GM18909 (cell line): ENCODE results near the gene TNK2.

Source experiments
- ATAC-seq: cut with Tn5 transposase; IDR thresholded peaks from one replicate; pipeline ENCODE4 v1.9.1; 2021; ENCODE audit warnings: mild to moderate bottlenecking; ENCODE audit not compliant: unreplicated experiment, poor library complexity

TNK2 gene

GRCh38 chr3:195855471-195856409 lies 52.6 kb downstream of the TNK2 start:
- no peak for ATAC-seq

DNA sequence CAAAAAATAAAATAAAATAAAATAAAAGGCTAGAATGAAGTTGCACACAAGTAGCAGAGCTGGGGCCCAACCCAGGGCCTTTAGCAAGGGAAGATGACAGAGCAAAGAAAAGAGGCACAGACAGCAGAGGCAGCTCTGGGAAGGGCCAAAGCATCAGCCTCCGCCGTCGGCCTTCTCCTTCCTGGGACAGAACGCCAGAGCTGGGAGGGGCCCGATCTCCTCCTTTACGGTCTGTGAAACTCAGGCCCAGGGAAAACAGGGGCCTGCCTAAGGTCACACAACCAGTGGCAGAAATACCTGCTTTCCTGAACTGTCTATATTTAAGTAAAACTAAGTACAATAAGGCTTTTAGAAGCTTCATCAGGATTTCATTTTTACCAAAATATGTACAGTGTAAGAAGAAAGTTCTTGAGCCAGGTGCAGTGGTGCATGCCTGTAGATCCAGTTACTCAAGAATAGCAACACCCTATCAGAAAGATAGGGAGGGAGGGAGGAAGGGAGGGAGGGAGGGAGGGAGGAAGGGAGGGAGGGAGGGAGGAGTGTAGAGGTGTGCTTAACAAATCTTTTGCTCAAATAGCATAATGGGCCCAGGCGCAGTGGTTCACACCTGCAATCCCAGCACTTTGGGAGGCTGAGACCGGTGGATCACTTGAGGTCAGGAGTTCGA lies 53.6 kb downstream of the TNK2 start:
- no peak for ATAC-seq

- ATAC-seq: no peak
These were observed 54.4 kb downstream of the TNK2 start for GRCh38 chr3:195853996-195854395.

DNA sequence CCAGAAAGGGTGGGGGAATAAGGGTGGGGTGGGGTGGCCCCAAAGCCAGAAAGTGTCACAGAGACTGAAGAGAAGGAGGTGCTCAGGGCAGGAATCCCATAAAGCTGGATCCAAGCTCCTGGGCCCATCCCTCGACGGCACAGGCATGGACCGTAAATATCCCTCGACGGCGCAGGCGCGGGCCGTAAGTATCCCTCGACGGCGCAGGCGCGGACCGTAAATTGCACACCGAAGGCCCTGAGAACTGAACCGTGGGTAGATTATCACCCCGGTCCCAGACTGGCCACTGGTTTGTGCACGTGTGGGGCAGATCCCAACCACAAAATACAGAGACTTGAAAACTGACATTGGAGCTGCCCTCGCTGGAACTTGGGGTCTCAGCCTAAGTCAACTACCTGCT lies 55.3 kb downstream of the TNK2 start:
- ATAC-seq: no peak

- ATAC-seq: peak; percentile 84
These were observed 57.4 kb downstream of the TNK2 start for GRCh38 chr3:195850857-195851543.

DNA sequence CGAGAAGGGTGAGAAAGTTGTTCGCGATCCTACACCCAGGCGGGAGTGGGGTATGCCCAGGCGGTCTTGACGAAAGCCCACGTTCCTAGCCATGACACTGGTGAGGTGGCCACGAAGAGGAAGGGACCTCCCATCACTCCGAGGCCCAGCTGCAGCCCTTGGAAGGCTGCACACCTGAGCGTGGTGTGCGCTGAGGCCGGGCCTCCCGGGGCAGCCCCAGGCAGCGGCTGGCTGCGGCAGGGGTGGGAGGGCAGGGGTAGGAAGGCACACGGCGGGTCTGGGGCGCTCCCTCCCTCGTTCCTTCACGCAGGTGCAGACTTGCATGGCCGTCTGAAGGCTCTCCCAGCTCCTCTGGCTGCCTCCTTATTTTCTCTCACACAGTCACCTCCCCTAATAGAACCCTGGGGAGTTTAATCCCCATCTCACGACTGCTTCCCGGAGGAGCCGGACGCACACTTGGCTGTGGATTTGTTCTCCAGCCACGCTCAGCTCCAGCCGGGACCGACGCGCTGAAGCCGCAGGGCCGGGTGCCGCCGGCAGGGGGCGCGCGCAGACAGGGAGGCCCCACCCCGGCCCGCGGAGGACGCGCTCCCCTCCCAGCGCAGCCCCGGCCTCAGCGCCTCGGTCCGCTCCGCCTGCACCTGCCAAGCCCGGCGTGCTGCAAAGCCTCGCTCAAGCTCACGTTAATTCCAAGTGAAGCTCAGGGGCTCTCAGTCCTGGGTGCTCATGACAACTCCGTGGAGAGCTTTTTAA lies 58.9 kb downstream of the TNK2 start:
- no peak for ATAC-seq

- ATAC-seq: no peak
These were observed 61.0 kb downstream of the TNK2 start for GRCh38 chr3:195847055-195847950.

GRCh38 chr3:195845483-195845882 lies 62.9 kb downstream of the TNK2 start:
- ATAC-seq: no peak

DNA sequence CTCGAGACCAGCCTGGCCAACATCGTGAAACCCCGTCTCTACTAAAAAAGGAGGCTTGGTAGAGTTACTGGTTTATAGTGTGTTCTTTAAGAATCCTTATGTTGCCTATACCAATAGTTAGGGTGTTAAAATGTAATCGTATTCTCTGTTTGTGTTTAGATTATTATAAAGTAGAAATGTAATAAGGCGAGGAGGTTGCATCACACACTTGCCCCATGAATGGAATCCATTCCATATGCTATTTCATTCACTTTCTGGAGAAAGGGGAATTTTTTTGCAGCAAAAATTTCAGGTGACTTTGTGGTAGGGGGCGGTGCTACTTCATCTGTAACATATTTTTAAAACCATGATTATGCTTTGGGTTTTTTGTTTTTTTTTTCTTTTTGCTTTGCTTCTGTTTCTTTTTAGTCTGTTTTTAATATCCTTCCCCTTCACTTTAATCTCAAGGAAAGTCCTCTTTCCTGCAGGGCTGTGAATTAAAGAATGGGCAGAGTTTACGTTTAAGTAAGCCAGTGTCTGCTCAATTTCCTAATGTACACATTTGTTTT lies 63.6 kb downstream of the TNK2 start:
- no peak for ATAC-seq

DNA sequence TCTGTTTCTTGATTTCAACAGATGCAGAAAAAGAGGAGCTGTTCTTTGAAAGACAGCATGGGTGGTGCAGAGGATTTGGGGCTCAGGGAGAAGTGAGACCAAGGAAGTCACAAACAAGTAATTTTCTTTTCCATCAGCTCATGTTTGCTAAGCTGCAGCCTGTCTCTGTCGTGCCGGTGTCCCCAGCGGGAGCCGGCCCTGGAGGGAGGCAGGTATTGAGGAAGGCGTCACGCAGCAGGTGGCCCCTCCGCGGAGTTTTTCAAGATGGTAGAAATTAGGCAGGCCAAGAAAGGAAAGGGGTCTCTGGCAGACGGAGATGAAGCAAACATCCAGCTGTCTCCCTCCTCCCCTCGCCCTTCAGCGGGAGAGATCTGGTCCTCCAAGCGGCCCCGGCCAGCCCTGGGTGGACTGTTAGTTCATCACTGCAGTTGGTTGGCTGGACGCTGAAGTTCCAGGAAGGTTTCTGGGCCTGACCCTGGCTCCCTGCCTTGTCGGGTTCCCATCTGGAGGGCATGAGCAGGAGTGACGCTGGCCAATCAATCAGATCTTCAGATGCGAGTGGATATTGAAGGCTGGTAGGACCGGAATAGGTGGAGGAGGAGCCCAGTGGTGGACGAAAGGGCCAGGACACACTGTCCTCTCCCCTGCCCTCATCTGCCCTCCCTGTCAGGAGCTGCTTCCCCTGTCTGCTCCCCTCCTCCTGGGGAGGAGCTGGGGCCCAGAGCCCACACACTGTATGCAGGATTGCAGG lies 68.9 kb downstream of the TNK2 start:
- no peak for ATAC-seq

DNA sequence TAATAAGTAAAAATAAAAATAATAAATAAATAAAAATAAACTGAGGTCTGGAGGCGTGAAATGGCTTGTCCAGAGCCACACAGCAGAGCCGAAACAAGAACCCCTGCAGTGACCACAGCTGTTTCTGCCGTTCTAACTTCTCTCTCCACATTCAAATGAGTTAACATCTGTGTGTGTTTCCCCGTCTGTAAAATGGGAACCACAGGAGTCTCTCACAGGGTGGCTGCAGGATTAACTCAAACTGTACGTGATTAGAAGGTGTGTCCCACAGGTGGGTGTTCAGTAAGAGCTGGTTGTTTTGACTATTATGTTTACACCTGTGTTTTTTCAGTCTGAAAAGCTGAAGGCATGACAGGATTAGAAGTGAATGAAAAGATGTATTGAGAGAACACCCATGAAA lies 69.6 kb downstream of the TNK2 start:
- peak; percentile 59 for ATAC-seq

DNA sequence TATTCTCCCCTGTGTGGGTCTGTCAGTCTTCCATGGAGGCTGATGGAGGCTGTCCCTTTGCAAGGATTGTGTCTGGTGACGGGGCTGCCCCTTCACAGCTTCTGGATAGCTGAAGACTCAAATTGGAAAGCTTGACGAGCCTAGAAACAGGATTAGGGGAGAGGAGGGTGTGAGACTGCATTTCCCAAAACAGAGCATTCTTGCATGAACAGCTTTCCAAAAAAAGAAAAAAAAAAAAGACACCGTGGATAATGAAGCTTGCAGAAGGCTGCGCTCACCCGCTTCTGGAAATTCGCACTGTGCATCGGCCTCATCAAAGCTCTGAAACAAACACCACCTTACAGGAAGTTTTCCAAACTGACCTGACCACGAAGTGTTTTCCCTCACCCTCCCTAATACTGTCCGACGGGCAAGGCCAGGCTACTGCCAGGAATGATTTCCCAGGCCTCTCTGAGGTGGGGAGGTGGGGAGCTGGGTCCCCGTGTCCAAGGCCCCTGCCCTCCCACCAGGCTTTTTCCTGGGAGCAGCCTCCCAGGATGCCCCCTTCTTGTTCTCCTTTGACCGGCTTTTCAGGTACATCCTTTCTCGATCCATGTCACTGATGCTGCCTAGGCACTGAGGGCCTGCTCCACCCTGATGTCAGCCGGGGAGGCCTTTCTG lies 71.7 kb downstream of the TNK2 start:
- ATAC-seq: no peak

DNA sequence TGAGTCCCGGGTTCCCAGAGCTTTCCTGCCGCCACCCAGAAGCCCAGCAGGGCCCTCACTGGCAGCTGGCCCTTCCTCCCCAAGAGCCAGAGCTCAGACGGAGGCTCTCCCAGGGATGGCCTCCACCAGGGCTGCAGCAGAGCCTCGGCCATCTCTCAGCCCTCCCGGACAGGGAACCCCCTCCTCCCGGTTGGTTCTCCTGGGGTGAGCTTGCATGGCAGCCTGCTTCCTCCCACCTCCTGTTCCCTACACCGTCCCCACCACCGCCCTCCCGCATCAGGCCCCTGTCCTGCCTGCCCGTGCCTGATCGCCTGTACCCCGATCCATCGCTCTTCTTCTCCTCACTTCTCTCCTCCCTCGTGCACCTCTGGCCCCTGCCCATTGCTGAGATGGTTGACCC lies 72.6 kb downstream of the TNK2 start:
- no peak for ATAC-seq

DNA sequence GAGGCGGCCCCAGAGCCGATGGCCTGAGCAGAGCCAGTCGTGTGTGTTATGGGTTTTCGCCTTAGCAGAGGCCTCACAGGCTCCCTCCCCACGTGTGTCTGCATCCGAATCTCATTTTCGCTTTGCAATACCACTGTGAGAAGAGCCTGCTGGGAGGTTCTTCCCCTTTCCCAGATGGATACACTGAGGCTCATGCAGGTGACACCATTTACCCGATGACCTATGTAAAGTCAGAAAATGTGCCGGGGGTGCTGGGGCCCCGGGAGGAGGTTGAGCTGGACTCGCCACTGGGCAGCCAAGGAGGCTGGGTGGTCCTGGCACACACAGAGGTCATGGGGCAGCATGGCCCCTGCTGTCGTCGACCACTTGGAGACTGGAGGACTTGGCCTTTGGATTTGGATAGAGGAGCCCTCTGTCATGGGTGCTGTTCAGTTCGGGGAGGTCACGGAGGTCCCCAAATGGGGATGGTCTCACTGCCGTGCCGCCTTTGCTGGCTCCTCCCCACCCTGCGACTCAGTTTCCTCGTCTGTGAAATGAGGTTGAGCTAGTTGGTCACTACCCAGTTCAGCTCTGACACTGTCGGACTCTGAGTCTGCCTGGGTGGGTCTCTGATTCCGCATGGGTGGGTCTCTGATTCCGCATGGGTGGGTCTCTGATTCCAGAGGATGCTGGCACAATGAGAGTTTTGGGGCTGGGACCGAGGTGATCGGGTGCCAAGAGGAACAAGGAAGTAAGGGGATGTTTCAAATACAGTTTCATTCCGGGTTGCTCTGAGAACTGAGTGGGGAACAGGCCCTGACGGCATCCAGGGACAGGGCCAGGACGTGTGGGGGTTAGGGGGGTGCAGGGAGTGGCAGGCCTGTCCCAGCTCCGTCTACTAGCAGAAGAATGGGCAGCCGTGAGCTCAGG lies 73.4 kb downstream of the TNK2 start:
- ATAC-seq: no peak

DNA sequence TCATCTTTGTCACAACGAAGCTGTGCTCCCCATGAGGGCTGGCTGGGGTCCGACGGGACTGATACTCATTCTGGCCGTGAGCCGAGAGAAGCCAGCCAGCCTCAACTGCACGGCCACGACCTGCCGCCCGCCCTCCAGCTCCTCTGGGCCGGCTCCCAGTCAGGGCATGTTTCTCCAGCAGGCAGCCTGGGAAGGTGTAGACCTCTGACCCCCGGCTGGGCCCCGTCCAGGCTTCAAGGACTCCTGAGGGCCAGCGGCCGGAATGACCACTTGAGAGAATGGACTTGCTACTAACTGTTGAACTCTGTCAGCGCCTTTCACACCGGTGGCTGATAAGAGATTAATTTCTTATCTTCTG lies 78.5 kb downstream of the TNK2 start:
- no peak for ATAC-seq

DNA sequence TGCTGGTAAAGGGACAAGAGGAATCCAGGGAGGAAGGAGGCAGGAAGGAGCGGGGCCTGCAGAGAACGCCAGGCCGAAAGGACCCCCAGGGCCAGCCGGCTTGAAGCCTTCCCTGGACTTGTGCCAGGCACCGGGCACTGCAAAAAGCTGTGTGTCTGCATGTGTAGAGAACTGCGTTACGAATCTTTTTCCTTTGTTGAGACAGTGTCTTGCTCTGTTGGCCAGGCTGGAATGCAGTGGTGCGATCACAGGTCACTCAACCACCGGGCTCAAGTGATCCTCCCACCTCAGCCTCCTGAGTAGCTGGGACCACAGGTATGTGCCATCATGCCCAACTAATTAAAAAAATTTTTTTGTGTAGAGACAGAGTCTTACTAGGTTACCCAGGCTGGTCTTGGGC lies 79.6 kb downstream of the TNK2 start:
- no peak for ATAC-seq
